GM21786 (cell line): ENCODE measurements around the gene FBXL17.
"Not testable (repeated sequence)": the region's sequence is repeated elsewhere in the genome, so short reads cannot be mapped to it uniquely, and the experiment has no call there.

ENCODE experiments used
- ATAC-seq: cut with Tn5 transposase; IDR thresholded peaks from one replicate; pipeline ENCODE4 v1.9.1; 2021; ENCODE audit not compliant: unreplicated experiment

Gene FBXL17

DNA sequence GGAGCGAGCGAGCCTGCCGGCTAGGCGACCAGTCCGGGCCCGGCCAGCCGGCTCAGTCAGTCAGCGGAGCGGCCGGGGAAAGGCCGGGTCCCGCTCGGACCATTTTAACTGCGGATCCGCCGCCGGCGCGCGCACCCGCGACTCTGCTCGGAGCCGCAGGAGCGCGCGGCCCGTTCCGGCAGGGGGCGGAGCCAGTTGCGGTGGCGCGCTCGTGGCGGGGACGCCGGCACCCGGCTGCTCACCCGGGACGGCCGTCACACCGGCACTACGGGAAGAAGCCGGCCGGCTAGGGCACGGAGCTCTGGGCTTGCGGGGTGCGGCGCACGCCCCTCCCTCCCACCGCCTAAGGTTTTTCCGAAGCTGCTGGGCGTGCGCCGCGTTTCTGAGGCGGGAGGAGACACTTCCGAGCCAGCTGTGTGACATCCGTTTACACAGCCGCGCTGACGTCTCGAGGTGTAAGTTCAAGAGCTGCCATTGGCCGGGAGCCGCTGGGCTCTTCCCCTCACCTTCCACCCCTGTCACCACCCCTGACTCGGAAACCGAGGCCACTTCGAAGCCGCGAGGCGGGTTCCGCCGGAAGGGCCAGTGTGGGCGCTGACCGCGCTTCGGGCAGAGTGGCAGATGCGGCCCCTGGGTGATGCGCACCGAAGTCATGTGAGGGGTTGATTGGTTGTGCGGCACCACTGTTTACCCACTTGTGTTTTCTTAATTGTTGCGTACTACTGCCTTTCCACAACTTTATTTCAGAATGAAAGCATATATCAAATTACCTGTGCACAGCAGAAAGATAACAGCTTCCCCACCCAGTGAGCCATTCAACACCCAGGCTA, at the start of gene FBXL17:
TSS of gene FBXL17 (minus strand) at position 145 of the 830 bp plus-strand sequence.
- peak; percentile 71 for ATAC-seq

DNA sequence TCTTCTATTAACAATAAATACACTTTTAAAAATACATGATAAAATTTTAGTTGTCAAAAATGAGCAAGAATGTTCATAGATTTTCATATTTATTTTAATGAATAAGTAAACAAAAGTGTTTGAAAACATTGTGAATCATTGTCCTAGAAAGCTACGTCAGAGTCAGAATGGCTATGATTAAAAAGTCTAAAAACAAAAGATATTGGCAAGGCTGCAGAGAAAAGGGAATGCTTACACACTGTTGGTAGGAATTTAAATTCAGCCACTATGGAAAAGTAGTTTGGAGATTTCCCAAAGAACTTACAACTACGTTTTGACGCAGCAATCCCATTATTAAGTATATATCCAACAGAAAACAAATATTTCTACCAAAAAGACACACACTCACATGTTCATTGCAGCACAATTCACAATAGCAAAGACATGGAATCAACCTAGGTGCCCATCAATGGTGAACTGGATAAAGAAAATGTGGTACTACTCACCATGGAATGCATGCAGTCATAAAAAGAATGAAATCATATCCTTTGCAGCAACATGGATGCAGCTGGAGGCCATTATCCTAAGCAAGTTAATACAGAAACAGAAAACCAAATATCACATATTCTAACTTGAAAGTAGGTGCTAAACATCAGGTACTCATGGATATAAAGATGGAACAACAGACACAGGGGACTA, 49.2 kb upstream of the FBXL17 start:
- no peak for ATAC-seq

DNA sequence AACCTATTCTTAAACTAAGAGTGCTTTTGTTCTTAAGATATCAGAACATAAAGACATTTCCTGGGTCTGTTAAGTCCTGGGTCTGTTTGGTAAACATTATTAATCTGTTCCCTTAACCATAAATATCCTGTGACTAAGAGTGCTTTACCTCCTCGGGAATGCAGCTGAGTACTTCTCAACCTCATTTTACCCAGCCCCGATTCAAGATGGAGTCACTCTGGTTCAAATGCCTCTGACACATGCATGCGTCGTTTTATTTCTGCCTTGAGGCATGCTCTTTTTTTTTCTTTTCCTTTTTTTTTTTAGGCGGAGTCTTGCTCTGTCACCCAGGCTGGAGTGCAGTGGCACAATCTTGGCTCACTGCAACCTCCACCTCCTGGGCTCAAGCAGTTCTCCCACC, 39.8 kb upstream of the FBXL17 start:
- ATAC-seq, result no peak

DNA sequence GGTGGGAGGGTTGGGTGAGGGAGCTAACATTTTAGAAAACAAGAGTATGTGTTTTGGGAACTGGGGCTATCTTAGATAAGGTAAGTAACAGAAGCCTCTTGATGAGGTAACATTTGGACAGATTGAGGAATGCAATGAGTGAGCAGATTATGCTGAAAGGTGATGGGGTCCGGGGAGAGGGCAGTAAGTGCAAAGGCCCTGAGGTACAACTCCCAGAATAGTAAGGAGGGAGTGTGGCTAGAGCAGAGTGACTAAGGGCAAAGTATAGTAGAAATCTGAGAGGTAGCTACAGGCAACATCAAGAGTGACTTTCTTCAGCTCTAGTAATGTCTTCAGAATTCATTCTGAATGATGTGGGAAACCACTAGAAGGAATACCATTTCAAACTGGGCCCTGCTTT, 38.9 kb upstream of the FBXL17 start:
- no peak for ATAC-seq

DNA sequence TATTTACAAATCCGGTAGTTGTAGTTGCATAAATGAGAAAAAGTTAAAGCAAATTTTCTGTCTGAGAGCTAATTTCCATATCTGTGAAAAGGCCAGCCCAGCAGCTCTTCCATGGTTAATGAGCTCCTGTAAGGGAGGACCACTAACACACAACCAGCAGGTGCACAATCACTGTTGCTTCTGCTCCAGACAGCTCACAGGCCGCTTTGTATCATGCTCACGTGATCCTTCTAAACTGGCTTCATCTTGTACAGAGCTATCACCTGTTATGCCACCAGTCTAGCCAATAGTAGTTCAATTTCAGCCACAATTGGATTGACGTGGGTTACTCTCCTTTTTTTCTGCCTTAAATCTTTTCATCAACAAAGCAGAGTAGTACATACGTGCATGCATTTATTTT, 38.3 kb upstream of the FBXL17 start:
- no peak for ATAC-seq

DNA sequence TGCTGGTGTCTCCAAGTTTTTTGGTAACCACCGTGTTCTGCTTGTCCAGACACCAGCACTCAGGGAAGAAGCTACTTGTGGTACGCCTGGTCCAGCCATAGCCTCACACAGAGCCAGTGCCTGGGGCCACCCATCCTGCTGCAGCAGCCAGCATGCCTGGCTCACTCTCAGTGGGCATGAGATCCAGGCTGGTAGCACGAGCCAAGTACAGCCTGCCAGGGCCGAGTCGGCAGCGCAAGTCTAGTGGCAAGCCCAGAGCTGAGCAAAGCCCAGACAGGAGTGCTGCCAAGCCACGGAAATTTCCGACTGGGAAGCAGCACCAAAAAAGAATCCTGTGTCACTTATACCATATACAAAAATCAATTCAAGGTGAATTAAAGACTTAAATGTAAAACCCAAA, 36.3 kb upstream of the FBXL17 start:
- no peak for ATAC-seq

DNA sequence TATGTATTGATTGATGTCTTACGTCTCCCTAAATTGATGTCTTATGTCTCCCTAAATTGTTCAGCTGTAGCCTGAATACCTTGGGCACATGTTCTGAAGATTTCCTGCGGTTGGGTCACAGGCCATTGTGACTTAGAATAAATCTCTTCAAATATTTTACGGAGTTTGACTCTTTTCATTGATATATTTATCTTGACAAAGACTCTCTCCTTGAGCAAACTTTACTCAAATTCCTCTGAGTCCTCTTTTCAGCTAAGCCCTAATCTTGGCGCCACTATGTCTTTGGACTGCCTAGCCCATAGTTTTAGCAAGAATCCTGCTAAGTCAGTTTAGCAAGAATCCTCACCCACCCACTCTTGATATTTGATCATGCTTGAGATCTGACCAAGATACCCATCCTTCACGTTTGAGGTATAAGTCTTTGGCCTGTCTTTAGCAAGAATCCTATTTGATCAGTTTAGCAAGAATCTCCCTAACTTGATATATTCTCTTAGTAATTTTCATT, 35.3 kb upstream of the FBXL17 start:
- no peak for ATAC-seq

DNA sequence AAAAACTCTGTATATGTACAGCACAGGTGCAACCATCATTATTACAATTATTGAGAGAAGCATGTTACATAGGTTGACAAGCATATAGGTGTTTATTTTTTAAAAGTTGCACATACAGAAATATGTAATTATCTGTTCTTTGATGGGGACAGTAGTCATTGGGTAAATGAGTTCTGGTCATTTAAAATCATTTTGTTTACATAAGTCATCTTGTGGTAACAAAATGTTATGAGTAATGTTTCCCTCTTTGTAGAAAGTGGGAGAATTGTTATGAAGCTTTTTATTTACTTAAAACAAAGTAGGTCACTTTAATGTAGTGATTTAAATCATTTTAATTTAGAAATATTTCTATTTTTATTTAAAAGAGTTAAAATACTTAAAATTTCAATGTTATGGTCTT, 33.8 kb upstream of the FBXL17 start:
- ATAC-seq, result no peak

DNA sequence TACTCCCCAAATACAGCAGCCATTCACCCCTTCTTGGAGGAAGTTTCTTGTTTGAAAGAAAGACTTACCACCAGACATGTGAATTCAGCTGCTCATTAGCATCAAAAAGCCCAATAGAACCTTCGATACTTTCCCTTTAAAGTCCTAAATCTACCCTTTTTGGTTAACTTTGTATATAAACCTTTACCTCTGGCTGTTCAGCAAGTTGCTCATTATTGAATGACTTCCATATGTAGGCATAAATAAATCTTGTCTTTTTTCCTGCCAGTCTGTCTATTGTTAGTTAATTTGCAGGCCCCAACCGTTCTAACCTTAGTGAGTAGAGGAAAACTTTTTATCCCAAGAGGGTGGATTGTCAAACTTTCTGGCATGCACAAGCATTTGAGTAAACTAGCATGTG, 27.9 kb upstream of the FBXL17 start:
- ATAC-seq, result no peak

DNA sequence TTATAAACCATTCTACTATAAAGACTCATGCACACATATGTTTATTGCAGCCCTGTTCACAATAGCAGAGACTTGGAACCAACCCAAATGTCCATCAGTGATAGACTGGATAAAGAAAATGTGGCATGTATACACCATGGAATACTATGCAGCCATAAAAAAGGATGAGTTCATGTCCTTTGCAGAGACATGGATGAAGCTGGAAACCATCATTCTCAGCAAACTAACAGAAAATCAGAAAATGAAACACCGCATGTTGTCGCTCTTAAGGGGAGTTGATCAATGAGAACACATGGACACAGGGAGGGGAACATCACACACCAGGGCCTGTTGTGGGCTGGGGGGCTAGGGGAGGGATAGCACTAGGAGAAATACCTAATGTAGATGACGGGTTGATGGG, 23.3 kb upstream of the FBXL17 start:
- ATAC-seq, result not testable (repeated sequence)

DNA sequence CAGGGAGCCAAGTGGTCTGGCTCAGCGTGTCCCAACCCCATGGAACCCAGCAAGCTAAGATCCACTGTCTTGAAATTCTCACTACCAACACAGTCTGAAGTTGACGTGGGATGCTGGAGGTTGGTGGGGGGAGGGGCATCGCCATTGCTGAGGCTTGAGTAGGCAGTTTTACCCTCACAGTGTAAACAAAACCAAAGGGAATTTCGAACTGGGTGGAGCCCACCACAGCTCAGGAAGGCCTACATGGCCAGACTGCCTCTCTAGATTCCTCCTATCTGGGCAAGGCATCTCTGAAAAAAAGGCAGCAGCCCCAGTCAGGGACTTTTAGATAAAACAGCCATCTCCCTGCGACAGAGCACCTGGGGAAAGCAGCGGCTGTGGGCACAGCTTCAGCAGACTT, 17.1 kb upstream of the FBXL17 start:
- ATAC-seq, result no peak

DNA sequence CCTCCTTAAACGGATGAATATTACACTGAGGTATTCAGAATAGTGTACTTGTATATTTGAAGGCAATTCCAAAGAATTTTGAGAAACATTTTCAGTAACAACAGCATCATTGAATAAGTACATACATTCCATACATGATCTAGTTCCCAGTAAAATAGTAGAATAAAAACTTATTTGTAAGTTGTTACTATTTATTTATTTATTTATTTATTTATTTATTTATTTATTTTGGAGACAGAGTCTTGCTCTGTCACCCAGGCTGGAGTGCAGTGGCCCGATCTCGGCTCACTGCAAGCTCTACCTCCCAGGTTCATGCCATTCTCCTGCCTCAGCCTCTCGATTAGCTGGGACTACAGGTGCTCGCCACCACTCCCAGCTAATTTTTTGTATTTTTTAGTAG, 14.9 kb upstream of the FBXL17 start:
- not testable (repeated sequence) for ATAC-seq

DNA sequence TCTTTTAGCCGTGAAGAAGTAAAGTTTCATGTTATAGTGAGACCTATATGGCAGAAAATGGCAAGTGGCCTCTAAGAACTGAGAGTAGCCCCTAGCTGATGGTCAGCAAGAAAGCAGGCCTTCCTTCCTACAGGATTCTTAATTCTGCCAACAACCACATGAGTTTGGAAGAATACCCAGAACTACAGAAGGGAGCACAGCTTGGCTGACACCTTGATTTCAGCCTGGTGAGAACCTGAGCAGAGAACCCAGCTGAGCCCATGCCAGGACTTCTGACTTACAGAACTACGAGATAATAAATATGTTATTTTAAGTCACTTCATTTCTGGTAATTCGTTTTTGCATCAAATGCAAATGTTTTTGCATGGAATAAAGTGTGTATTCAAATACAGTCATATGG, 5.9 kb upstream of the FBXL17 start:
- ATAC-seq, result no peak

DNA sequence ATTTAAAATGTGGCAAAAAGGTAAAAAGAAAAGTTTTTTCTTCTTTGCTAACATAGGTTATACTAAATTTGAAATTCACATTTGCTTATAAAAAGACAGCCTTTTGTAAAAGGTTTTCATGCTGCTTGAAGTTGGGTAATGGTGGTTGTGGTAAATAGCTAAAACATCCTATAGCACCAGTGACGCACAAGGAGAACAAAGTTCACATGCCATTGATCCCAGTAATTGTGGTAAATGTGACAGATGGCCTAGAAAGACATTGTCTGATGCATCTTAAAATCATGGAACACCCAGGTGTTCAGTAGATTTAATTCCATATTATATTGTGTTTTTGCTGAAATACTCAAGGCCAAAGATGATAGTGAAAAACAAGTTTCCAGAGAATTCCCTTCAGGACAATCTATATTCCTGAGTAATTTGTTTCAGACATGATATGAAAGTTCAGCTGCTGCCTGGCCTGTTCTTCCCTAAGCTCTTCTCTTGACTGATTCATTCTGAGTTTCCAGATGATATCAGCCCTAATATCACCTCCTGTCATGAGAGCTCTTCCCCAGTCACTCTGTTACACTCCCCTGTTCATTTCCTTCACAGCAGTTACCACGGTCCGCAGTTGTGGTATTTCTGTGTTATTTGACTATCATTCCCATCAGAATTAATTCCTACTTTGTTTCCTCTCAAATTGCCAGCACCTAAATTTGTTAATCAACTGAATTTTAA, 4.6 kb upstream of the FBXL17 start:
- ATAC-seq, result no peak

DNA sequence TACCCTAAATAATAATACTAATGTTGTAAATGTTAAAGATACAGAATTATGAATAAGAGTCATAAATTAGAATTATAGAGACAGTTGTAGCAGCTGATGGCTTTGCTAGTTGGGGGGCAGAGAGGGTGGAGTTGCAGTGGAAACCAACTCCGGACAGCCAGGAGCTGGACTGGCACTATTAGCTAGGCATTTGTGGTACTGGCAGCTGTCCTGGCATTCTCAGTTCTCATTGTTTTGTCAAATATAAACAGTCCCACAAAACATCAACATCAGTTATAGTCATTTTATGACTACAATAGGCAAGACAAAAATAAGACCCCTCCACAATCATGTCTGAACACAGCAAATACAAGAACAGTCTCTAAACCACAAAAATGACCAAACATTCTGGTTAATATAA, 2.8 kb upstream of the FBXL17 start:
- ATAC-seq, result no peak

DNA sequence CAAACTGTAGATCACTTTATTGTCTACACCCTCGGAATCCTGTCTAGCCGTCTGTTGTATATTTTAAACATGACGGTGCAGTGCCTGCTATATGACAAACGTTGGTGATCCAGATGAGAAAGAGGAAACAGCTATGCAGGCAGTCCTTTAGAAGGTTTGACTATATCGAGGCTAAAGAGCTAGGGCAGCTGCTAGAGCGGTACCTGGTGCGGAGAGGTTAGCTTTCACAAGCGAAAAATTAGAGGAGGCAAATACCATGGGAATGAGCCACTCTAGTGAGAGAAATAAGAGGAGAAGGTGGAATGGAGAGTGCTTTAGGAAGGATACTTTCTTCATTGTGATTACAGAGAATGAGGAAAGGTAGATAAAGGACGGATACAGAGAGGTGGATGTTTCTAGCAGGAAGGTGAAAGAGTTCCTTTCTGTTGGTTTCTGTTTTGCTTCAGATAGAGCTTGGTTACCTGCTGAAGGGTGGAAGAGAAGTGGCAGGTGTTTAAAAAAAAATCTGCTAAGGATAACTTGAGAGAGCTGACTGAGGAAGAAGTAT, 959 bp upstream of the FBXL17 start:
- no peak for ATAC-seq

DNA sequence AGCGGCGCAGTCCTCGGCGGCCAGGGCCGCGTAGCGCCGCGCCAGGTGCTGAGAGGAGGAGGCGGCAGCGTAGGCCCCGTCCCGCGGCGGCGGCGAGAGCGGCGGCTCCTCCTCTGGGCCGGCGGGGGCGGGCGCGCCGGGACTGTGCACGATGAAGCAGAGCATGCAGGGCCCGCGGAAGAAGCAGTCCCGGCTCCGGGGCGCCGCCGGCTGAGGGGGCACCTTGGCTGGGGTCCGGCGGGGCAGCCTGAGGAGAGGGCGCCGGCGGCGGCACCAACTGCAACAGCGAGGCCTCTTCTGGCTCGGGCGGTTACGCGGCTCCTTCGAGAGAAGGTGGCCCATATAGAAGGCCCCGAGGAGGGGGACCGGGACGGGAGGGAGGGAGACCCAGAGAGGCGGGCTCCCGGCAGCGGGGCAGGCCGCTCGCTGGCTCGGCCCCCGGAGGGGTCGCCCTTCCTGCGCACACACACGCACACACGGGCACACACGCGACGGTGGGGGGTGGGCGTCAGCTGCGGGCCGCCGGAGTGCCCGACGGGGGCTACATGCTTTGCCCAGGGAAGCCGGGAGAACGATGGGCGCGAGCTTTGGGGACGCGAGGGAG, 446 bp downstream of the FBXL17 start:
- peak; percentile 37 for ATAC-seq

DNA sequence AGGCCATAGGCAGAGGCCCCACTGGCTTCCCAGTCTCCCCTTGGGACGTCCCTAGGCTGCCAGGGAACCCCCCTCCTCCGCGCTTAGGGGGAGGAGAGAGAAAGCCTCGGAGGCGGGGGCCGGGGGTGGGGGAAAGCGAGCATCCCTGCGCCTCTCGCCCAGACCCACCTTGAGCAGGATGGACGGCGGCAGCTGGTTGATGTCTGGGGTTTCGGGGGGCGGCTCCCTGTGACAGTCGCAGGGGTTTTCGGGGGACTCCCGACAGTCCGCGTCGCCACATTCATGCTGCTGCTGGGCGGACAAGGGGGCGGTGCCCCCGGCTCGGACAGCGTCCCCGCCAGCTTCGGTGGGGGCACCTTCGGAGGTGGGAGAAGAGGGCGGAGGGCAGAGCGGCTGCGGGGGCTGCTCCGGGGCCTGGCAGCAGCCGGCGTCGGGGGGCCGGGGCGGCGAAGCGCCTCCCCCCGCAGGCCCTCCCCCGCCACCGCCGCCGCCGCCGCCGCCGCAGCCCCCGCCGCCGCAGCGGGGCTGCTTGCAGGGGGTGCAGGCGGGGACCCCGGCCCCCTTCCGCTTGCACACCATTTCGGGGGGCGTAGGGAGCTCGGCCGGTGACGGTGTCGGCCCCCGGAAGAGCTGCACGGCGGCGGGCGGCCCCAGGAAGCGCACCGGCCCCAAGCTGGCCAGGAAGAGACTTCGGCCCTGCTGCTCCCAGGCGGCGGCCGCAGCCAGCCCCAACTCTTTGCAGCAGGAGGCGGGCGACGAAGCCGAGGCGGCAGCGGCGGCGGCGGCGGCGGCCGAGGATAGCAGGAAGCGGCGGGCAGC, 1.2 kb downstream of the FBXL17 start:
- ATAC-seq, result peak; percentile 35

DNA sequence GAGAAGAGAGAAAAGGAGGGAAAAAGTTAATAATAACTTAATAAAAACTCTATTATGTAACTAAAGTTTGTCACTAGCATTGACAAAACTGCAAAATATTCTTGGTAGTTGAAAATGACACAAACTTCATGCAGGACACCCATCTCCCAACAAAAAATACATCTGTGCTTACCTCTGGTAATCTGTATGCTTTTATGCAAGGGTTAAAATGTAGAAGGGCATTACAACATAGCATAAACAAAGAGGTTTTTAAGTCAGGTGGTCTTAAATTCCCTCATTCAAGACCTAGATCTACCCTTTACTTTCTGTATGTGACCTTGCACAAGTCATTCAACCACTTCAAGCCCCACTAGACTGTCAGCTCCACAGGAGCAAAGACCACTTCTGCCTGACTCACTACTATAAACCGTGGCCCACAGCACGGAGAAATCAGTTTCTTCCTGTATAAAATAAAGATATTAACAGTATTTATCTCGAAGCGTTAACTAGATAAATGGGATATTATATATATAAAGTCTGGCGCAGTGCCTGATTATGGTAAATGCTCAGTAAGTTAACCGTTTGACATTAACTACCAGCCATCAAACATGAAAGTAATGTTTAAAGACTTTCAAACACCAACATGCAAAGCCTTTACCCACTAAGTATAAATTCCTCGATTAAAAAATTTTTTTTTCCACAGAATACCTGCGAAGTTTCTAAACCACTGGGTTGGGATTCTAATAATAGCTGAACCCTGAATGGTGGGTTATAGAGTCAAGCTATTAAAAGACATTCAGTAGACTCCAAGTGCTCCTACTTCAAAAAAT, 2.0 kb downstream of the FBXL17 start:
- no peak for ATAC-seq
